AG10803 (cell line): ENCODE measurements around the gene RHOXF1.
"Not testable (repeated sequence)": the region's sequence is repeated elsewhere in the genome, so short reads cannot be mapped to it uniquely, and the experiment has no call there.

Source experiments
- DNase-seq: peaks from one replicate; pipeline ENCODE4 v3.0.0; 2010; ENCODE audit warnings: low read depth
- H3K4me3 ChIP-seq: 2 replicates; pipeline ENCODE4 v1.5.1; 2011; ENCODE audit warnings: mild to moderate bottlenecking, low read length, control low read depth
- TF ChIP-seq, protein P1 (sequence below): conservative IDR thresholded peaks from 2 replicates; pipeline ENCODE4 v1.5.1; 2011; ENCODE audit warnings: mild to moderate bottlenecking, low read length, control low read depth, inconsistent platforms

The RHOXF1 gene

GRCh38 chrX:120111611-120112010 is 4.1 kb downstream of the RHOXF1 start:
- TF ChIP-seq, protein P1, sequence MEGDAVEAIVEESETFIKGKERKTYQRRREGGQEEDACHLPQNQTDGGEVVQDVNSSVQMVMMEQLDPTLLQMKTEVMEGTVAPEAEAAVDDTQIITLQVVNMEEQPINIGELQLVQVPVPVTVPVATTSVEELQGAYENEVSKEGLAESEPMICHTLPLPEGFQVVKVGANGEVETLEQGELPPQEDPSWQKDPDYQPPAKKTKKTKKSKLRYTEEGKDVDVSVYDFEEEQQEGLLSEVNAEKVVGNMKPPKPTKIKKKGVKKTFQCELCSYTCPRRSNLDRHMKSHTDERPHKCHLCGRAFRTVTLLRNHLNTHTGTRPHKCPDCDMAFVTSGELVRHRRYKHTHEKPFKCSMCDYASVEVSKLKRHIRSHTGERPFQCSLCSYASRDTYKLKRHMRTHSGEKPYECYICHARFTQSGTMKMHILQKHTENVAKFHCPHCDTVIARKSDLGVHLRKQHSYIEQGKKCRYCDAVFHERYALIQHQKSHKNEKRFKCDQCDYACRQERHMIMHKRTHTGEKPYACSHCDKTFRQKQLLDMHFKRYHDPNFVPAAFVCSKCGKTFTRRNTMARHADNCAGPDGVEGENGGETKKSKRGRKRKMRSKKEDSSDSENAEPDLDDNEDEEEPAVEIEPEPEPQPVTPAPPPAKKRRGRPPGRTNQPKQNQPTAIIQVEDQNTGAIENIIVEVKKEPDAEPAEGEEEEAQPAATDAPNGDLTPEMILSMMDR, result no peak
- no peak overlapping the region for H3K4me3 ChIP-seq
- no peak for DNase-seq

DNA sequence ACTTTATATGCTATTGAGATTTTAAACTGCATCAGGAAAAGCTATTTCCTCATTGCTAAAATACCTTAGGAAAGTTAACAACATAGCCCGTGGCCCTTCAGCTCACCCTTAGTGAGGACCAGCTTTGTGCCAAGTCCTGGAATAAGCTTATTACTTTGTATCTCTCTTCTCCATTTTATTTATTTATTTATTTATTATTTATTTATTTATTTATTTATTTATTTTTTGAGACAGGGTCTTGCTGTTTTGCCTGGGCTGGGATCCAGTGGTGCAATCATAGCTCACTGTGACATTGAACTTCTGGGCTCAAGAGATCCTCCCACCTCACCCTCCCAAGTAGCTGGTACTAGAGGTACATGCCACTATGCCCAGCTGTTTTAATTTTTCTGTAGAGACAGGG is 6.3 kb downstream of the RHOXF1 start:
- no peak overlapping the region for H3K4me3 ChIP-seq
- DNase-seq, result no peak
- TF ChIP-seq, protein P1, result no peak

- not testable (repeated sequence) for H3K4me3 ChIP-seq
Observed at GRCh38 chrX:120104707-120105106, 11.0 kb downstream of the RHOXF1 start.

GRCh38 chrX:120101057-120101456 is 14.7 kb downstream of the RHOXF1 start:
- not testable (repeated sequence) for DNase-seq, H3K4me3 ChIP-seq

More at GRCh38 chrX:120104707-120105106, 11.0 kb downstream of the RHOXF1 start:
- DNase-seq, result not testable (repeated sequence)

GRCh38 chrX:120090208-120090607 is 25.5 kb downstream of the RHOXF1 start:
- TF ChIP-seq, protein P1, result no peak
- DNase-seq, result no peak
- H3K4me3 ChIP-seq, result no peak overlapping the region

DNA sequence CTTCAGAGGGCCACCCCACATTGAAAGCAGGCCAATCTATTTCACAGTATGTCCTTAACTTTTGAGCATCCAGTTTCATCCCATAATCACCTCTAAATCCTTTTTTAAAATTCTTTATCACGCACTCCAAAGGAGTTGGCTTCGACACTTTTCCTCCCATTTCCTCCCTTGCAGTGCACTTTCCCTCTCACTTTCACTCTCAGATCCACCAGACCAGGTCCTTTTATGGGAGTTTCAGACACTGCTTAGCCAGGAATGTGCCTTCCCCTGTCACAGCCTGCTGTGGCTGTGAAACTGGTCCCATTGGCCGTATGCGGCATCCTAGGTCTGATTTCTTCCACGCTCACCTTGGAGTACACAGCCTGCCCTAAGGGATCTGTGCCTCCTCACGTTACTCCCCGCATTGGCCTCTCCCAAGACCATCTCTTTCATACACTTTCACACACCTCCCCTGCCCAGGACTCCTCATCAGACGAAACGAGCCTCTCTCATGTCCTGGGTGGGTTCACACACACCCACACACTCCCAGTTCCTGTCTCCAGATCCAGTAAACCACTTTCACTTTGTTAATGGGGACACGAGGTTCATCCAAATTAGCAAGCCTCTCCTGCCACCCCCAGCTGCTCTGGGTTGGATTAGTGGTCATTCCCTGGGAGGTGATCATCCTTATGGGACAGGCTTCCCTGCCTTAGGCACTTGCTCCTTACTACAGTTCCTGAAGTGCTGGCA is 28.3 kb downstream of the RHOXF1 start:
- TF ChIP-seq, protein P1, result no peak
- DNase-seq, result no peak
- no peak overlapping the region for H3K4me3 ChIP-seq

GRCh38 chrX:120085553-120086185 is 30.0 kb downstream of the RHOXF1 start:
- H3K4me3 ChIP-seq, DNase-seq: not testable (repeated sequence)

- DNase-seq, H3K4me3 ChIP-seq: not testable (repeated sequence)
Observed at GRCh38 chrX:120077590-120077989, 38.1 kb downstream of the RHOXF1 start, which contains the start of gene RHOXF2B. Gene RHOXF2B (minus strand): TSS chrX:120077690. CDS start chrX:120077552, 138 bp downstream.

DNA sequence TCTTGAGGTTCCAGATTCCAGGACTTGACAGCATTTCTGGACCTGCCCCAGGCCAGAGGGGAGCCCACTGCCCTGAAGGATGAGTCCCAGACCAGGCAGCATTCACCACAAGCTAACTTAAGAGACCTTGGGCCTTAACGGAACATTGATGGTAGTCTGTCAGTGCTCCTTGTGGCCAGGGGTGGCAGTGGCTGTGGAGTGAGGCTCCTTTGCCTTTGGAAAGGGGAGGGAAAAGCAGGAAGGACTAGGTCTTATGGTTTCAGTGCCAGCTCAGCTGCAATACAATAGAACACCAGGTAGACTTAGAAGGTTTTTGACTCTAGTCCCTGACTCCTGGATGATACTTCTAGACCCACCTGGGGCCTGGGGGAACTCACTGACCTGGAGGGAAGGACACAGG is 49.5 kb downstream of the RHOXF1 start:
- not testable (repeated sequence) for H3K4me3 ChIP-seq, DNase-seq
